A549 (cell line): ENCODE results near the gene AKAP6. TPM values are rescaled to one million over a fixed set of nuclear protein-coding genes. Genes with fewer than 3 reads are reported as not detected.

Experiments
- ATAC-seq, 2 experiments: fragments of 200-7000 bp in 1 of 2; fragments of >200 bp in 1 of 2; cut with Nextera tagmentation in 1 of 2; cut with Tn5 transposase in 1 of 2; 3 replicates each; pipeline versions ENCODE4 v1.8.0 to v1.9.1; 2018 to 2020; ENCODE audit warnings: mild to moderate bottlenecking in 1 of 2, moderate library complexity in 1 of 2
- CTCF ChIA-PET: fragments of 300-600 bp; sonication (Branson Sonifier 250); formaldehyde crosslinking; extraction: SDS; loops from one replicate; lab custom pipeline; 2021; ENCODE audit warnings: antibody characterized with exemption, inconsistent platforms; lab: Yijun Ruan, JAX
- POLR2A ChIA-PET: fragments of 350-600 bp; formaldehyde crosslinking; extraction: SDS; loops from one replicate; lab custom pipeline; 2021; ENCODE audit warnings: antibody characterized with exemption, inconsistent platforms; lab: Yijun Ruan, JAX
- DNase-seq, 2 experiments: peaks; one replicate each; pipeline versions ENCODE4 v3.0.0 to v3.0.0-alpha.2; 2011 to 2016; ENCODE audit warnings: low read depth in 1 of 2, low spot score in 1 of 2
- FAIRE-seq: peaks from 2 replicates; lab custom pipeline; 2011; peaks lifted over from hg19 to GRCh38; lab: Jason Lieb, UNC
- H3K27ac ChIP-seq, 2 experiments: fragments of >200 bp; sonication (Bioruptor Twin); formaldehyde crosslinking; 3 replicates each; pipeline ENCODE4 v1.5.1; 2016 to 2017
- H3K4me1 ChIP-seq: fragments of >200 bp; sonication (Bioruptor Twin); formaldehyde crosslinking; 3 replicates; pipeline ENCODE4 v1.6.1; 2016
- H3K4me2 ChIP-seq: fragments of >200 bp; sonication (Bioruptor Twin); formaldehyde crosslinking; 3 replicates; pipeline ENCODE4 v1.6.1; 2016
- H3K4me3 ChIP-seq: fragments of >200 bp; sonication (Bioruptor Twin); formaldehyde crosslinking; 3 replicates; pipeline ENCODE4 v1.5.1; 2016
- H3K9me3 ChIP-seq: fragments of >200 bp; sonication (Bioruptor Twin); formaldehyde crosslinking; 3 replicates; pipeline ENCODE4 v1.6.1; 2016
- BCL3 ChIP-seq: fragments of >200 bp; sonication (Bioruptor Twin); formaldehyde crosslinking; IDR thresholded peaks from 3 replicates; pipeline ENCODE4 v1.6.1; 2016
- CBX8 ChIP-seq: fragments of 200-600 bp; sonication (generic); IDR thresholded peaks from 2 replicates; pipeline ENCODE4 v1.6.1; 2016
- CEBPB ChIP-seq, 2 experiments: fragments of >200 bp in 1 of 2; sonication (Bioruptor Twin) in 1 of 2; formaldehyde crosslinking in 1 of 2; IDR thresholded peaks; 2 replicates each; pipeline ENCODE4 v1.6.1; 2012 to 2016
- E2F6 ChIP-seq: IDR thresholded peaks from 2 replicates; pipeline ENCODE4 v1.6.1; 2012; ENCODE audit warnings: low read depth, borderline replicate concordance
- FOSB ChIP-seq: fragments of 250-450 bp; sonication (Bioruptor Pico); IDR thresholded peaks from 2 replicates; pipeline ENCODE4 v1.5.0; 2020; ENCODE audit warnings: mild to moderate bottlenecking, moderate library complexity
- FOSL2 ChIP-seq, 2 experiments: fragments of 450-650 bp in 1 of 2; fragments of >200 bp in 1 of 2; sonication (Bioruptor Twin) in 1 of 2; formaldehyde crosslinking; IDR thresholded peaks; 2 replicates each; pipeline versions ENCODE4 v1.5.0 to v1.6.1; 2016 to 2020; ENCODE audit warnings: mild to moderate bottlenecking in 1 of 2, moderate library complexity in 1 of 2
- FOXS1 ChIP-seq: fragments of 250-450 bp; sonication (Bioruptor Pico); IDR thresholded peaks from 2 replicates; pipeline ENCODE4 v1.5.0; 2020; ENCODE audit warnings: mild to moderate bottlenecking, moderate library complexity
- GATA3 ChIP-seq: IDR thresholded peaks from 2 replicates; pipeline ENCODE4 v1.6.1; 2012; ENCODE audit warnings: borderline replicate concordance
- HEYL ChIP-seq: fragments of 250-450 bp; sonication (Bioruptor Pico); IDR thresholded peaks from 2 replicates; pipeline ENCODE4 v1.8.0; 2021; ENCODE audit warnings: mild to moderate bottlenecking, moderate library complexity
- HMGXB4 ChIP-seq: fragments of 250-450 bp; sonication (Bioruptor Pico); IDR thresholded peaks from 2 replicates; pipeline ENCODE4 v1.5.0; 2021; ENCODE audit warnings: mild to moderate bottlenecking, moderate library complexity, borderline replicate concordance
- HOXB5 ChIP-seq: fragments of 250-450 bp; sonication (Bioruptor Pico); IDR thresholded peaks from 2 replicates; pipeline ENCODE4 v1.5.0; 2020; ENCODE audit warnings: mild to moderate bottlenecking, moderate library complexity
- JUNB ChIP-seq: fragments of >200 bp; sonication (Bioruptor Twin); formaldehyde crosslinking; IDR thresholded peaks from 2 replicates; pipeline ENCODE4 v1.6.1; 2016
- MAFK ChIP-seq: fragments of 450-650 bp; IDR thresholded peaks from 2 replicates; pipeline ENCODE4 v1.6.1; 2014; ENCODE audit not compliant: partially characterized antibody
- NR3C1 ChIP-seq: fragments of >200 bp; sonication (Bioruptor Twin); formaldehyde crosslinking; IDR thresholded peaks from 3 replicates; pipeline ENCODE4 v1.6.1; 2017
- PBX3 ChIP-seq: IDR thresholded peaks from 2 replicates; pipeline ENCODE4 v1.6.1; 2012
- PHF8 ChIP-seq: fragments of 200-600 bp; sonication (generic); IDR thresholded peaks from 2 replicates; pipeline ENCODE4 v1.6.1; 2016; ENCODE audit warnings: low read depth, mild to moderate bottlenecking, antibody characterized with exemption, moderate library complexity, borderline replicate concordance
- RAD21 ChIP-seq, 2 experiments: fragments of >200 bp in 1 of 2; sonication (Bioruptor Twin) in 1 of 2; formaldehyde crosslinking in 1 of 2; IDR thresholded peaks in 1 of 2; conservative IDR thresholded peaks in 1 of 2; 2 replicates in 1 of 2; 3 replicates in 1 of 2; pipeline ENCODE4 v1.6.1; 2012 to 2018; ENCODE audit warnings: inconsistent platforms in 1 of 2
- RARB ChIP-seq: fragments of 250-450 bp; sonication (Bioruptor Pico); IDR thresholded peaks from 2 replicates; pipeline ENCODE4 v1.8.0; 2021; ENCODE audit warnings: mild to moderate bottlenecking, moderate library complexity
- RCOR1 ChIP-seq: fragments of 150-350 bp; IDR thresholded peaks from 2 replicates; pipeline ENCODE4 v1.6.1; 2014; ENCODE audit warnings: antibody characterized with exemption, low read length, low read depth
- SMC3 ChIP-seq: fragments of >200 bp; sonication (Bioruptor Twin); formaldehyde crosslinking; IDR thresholded peaks from 3 replicates; pipeline ENCODE4 v1.6.1; 2018; ENCODE audit warnings: inconsistent platforms
- TFCP2L1 ChIP-seq: fragments of 250-450 bp; sonication (Bioruptor Pico); IDR thresholded peaks from 2 replicates; pipeline ENCODE4 v1.5.0; 2021; ENCODE audit warnings: mild to moderate bottlenecking
- TP53 ChIP-seq: fragments of 250-450 bp; sonication (Bioruptor Pico); IDR thresholded peaks from 2 replicates; pipeline ENCODE4 v1.5.0; 2021; ENCODE audit warnings: mild to moderate bottlenecking, moderate library complexity
- USF2 ChIP-seq: fragments of 450-650 bp; IDR thresholded peaks from 2 replicates; pipeline ENCODE4 v1.6.1; 2014; ENCODE audit warnings: antibody characterized with exemption
- ZC3H11A ChIP-seq: fragments of 450-650 bp; IDR thresholded peaks from 2 replicates; pipeline ENCODE4 v1.6.1; 2014; ENCODE audit warnings: antibody characterized with exemption, mild to moderate bottlenecking
- ZFP36 ChIP-seq: fragments of 450-650 bp; IDR thresholded peaks from 2 replicates; pipeline ENCODE4 v1.6.1; 2014; ENCODE audit warnings: borderline replicate concordance; ENCODE audit not compliant: partially characterized antibody
- ZNF302 ChIP-seq: fragments of 250-450 bp; sonication (Bioruptor Pico); IDR thresholded peaks from 2 replicates; pipeline ENCODE4 v1.9.0; 2021; ENCODE audit warnings: inconsistent platforms, mild to moderate bottlenecking, moderate library complexity
- ZSCAN20 ChIP-seq: fragments of 250-450 bp; sonication (Bioruptor Pico); IDR thresholded peaks from 2 replicates; pipeline ENCODE4 v1.8.0; 2022; ENCODE audit warnings: mild to moderate bottlenecking, moderate library complexity
- WGBS: methylation state at CpG from one replicate; pipeline ENCODE4 v1.1.6; 2017; ENCODE audit errors: missing lambda C conversion rate; 5-methylcytosine and 5-hydroxymethylcytosine counted together
- polyA plus RNA-seq, 4 experiments: library from polyadenylated mRNA; depleted of rRNA in 3 of 4; stranded (reverse); fragments of >200 nt; fragmentation: RNase III in 1 of 4; extraction: RNeasy Plus Mini Kit Qiagen cat#74134 plus additional on column Dnase treatment in 1 of 4; gene quantifications; 2 replicates in 3 of 4; 3 replicates in 1 of 4; pipeline ENCODE4 v1.2.3, GENCODE V29; 2011 to 2017

Gene AKAP6
- polyA plus RNA-seq, 2 of the 4 experiments (the other 2 are of a cell fraction) = 0.27 to 1.9 TPM

GRCh38 chr14:32683679-32684078 is 354.6 kb downstream of the AKAP6 start:
- TF ChIP-seq E2F6 (no peak), ZFP36 (no peak)
- FAIRE-seq = no peak
- ChIA-PET POLR2A (no interaction called here), CTCF (no interaction called here)
- Histone ChIP-seq H3K9me3 (no peaks in the 10 kb centered on the region), H3K4me2 (no peak overlapping the region), H3K27ac (no peak overlapping the region), H3K4me1 (no peaks in the 10 kb centered on the region), H3K4me3 (no peak overlapping the region)
- no peak for DNase-seq
- no peak for ATAC-seq
- 5% methylated on average over 1 of the region's 1 CpG for WGBS

- H3K4me1 ChIP-seq = no peaks in the 10 kb centered on the region
- H3K9me3 ChIP-seq = no peaks in the 10 kb centered on the region
- no peak for FAIRE-seq
- no peak for DNase-seq
- no peak overlapping the region for H3K4me2 ChIP-seq
- ATAC-seq = no peak
- ChIA-PET CTCF (no interaction called here), POLR2A (no interaction called here)
- no peak overlapping the region for H3K27ac ChIP-seq
- 9% methylated on average over 2 of the region's 2 CpGs for WGBS
- TF ChIP-seq BCL3 (no peak), SMC3 (no peak), RAD21 (conservative IDR thresholded peaks at IDR 0.05 in 1 of 2, IDR thresholded peaks at IDR 0.05 in 1 of 2) (no peak), RCOR1 (no peak), FOSB (CRISPR knock-in tag) (no peak), PHF8 (no peak), ZNF302 (CRISPR knock-in tag) (no peak), NR3C1 (no peak), USF2 (no peak), PBX3 (no peak), TP53 (CRISPR knock-in tag) (no peak), MAFK (no peak), TFCP2L1 (no peak), GATA3 (no peak), HOXB5 (CRISPR knock-in tag) (no peak), HMGXB4 (CRISPR knock-in tag) (no peak)
- TF ChIP-seq, all 56 proteins: peak for 0
- H3K4me3 ChIP-seq = no peak overlapping the region
Observed at GRCh38 chr14:32688941-32689340, 359.8 kb downstream of the AKAP6 start.

- no peak for DNase-seq
- no peak for ATAC-seq
- ChIA-PET POLR2A (no interaction called here), CTCF (no interaction called here)
- WGBS = 56% methylated on average over 2 of the region's 2 CpGs
- TF ChIP-seq ZSCAN20 (CRISPR knock-in tag) (no peak), FOSL2 (IDR thresholded peaks at IDR 0.05) (no peak), FOSL2 (CRISPR knock-in tag; IDR thresholded peaks at IDR 0.05) (no peak), HOXB5 (CRISPR knock-in tag) (no peak), CEBPB (IDR thresholded peaks at IDR 0.05) (no peak), HEYL (CRISPR knock-in tag) (no peak), FOXS1 (CRISPR knock-in tag) (no peak), ZC3H11A (no peak), RARB (no peak), CBX8 (no peak), JUNB (no peak)
- H3K9me3 ChIP-seq = no peaks in the 10 kb centered on the region
- no peak for FAIRE-seq
- no peak overlapping the region for H3K4me3 ChIP-seq
- H3K4me1 ChIP-seq = no peaks in the 10 kb centered on the region
- no peak overlapping the region for H3K4me2 ChIP-seq
- no peak overlapping the region for H3K27ac ChIP-seq
Observed at GRCh38 chr14:32692441-32692840, 363.3 kb downstream of the AKAP6 start.
